Calu3 (cell line): Measurements from ENCODE around the gene SHCBP1L. TPM values are rescaled to one million over a fixed set of nuclear protein-coding genes. Genes with fewer than 3 reads are reported as not detected.
"Not testable (repeated sequence)": the region's sequence is repeated elsewhere in the genome, so short reads cannot be mapped to it uniquely, and the experiment has no call there.

Experiments used
- BruUV-seq: library from RNA; stranded (reverse); fragments of 400-500 nt; replicated peaks from 2 replicates; lab custom pipeline; 2021; lab: Mats Ljungman, UMichigan
- CTCF ChIA-PET: fragments of 300-600 bp; sonication (Branson Sonifier 250); formaldehyde crosslinking; loops from one replicate; lab custom pipeline; 2022; ENCODE audit warnings: antibody characterized with exemption; lab: Charles Lee
- DNase-seq: peaks from one replicate; pipeline ENCODE4 v3.0.0; 2022
- H3K27ac Mint-ChIP-seq: one replicate; pipeline ENCODE4 v1.8.0; 2022; ENCODE audit warnings: mixed read lengths; ENCODE audit not compliant: unreplicated experiment
- H3K27me3 Mint-ChIP-seq: one replicate; pipeline ENCODE4 v1.8.0; 2022; ENCODE audit warnings: mixed read lengths; ENCODE audit not compliant: unreplicated experiment
- H3K36me3 Mint-ChIP-seq: one replicate; pipeline ENCODE4 v1.8.0; 2022; ENCODE audit warnings: mild to moderate bottlenecking, moderate library complexity, mixed read lengths; ENCODE audit not compliant: insufficient read depth, unreplicated experiment
- H3K4me1 Mint-ChIP-seq: one replicate; pipeline ENCODE4 v1.8.0; 2022; ENCODE audit warnings: mild to moderate bottlenecking, low read depth, mixed read lengths; ENCODE audit not compliant: unreplicated experiment
- H3K4me3 Mint-ChIP-seq: one replicate; pipeline ENCODE4 v1.8.0; 2022; ENCODE audit warnings: mild to moderate bottlenecking, low read depth, moderate library complexity, mixed read lengths; ENCODE audit not compliant: unreplicated experiment
- H3K9me3 Mint-ChIP-seq: one replicate; pipeline ENCODE4 v1.8.0; 2022; ENCODE audit warnings: low read depth, mixed read lengths; ENCODE audit not compliant: unreplicated experiment
- CTCF ChIP-seq: fragments of 200-600 bp; IDR thresholded peaks from one replicate; pipeline ENCODE4 v1.8.0; 2022; ENCODE audit warnings: antibody characterized with exemption; ENCODE audit not compliant: unreplicated experiment
- intact Hi-C: fragments of 100-400 bp; cut with micrococcal nuclease; formaldehyde crosslinking; loops from one replicate; pipeline ENCODE4 v1.10.0; 2022; ENCODE audit not compliant: unreplicated experiment
- total RNA-seq: library from RNA; stranded (reverse); gene quantifications from 2 replicates; pipeline ENCODE4 v1.2.3, GENCODE V29; 2022

SHCBP1L gene
- total RNA-seq, 1 experiment from 2014 or later = not detected

DNA sequence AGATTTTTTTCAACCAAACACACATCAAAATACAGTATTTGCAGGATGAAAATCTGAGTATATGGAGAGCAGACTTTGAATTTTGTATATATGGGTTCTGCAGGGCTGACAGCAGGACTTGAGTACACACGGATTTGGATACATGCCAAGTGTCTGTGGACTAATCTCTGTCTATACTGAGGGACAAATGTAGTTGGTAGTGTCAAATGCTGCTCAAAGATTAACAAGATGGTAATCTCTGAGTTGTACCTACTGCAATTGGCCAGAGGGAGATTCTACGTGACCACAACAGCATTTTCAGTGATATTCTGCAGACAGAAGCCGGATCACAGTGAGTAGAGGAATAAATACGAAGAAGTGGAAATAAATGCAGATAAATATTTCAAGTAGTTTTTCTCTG lies 43.4 kb downstream of the SHCBP1L start:
- Mint-ChIP-seq H3K36me3 (no peaks in the 10 kb centered on the region), H3K4me1 (peaks cover 13% of the 10 kb centered on the region), H3K9me3 (no peaks in the 10 kb centered on the region), H3K27me3 (no peaks in the 10 kb centered on the region), H3K4me3 (no peak overlapping the region), H3K27ac (no peak overlapping the region)
- CTCF ChIA-PET = no interaction called here
- TF ChIP-seq CTCF = no peak
- no TSS peak for BruUV-seq
- DNase-seq = no peak
- intact Hi-C loops = no loop called here

GRCh38 chr1:182905321-182905720 lies 47.6 kb downstream of the SHCBP1L start:
- Mint-ChIP-seq H3K27me3 (no peaks in the 10 kb centered on the region), H3K36me3 (no peaks in the 10 kb centered on the region), H3K4me3 (no peak overlapping the region), H3K4me1 (peaks cover 21% of the 10 kb centered on the region), H3K27ac (no peak overlapping the region), H3K9me3 (no peaks in the 10 kb centered on the region)
- no peak for TF ChIP-seq CTCF
- BruUV-seq = no TSS peak
- intact Hi-C loops = no loop called here
- CTCF ChIA-PET = interaction anchor here (0.5 kb wide), 1 partner anchor 10 kb away, joined by 4 read pairs; no protein-coding TSS in a partner anchor
- DNase-seq = no peak

- CTCF ChIA-PET, BruUV-seq, H3K4me3 Mint-ChIP-seq, intact Hi-C loops, H3K4me1 Mint-ChIP-seq, H3K27ac Mint-ChIP-seq, H3K36me3 Mint-ChIP-seq, DNase-seq, H3K9me3 Mint-ChIP-seq, H3K27me3 Mint-ChIP-seq: not testable (repeated sequence)
Measured at GRCh38 chr1:182901946-182902345, 51.0 kb downstream of the SHCBP1L start.

GRCh38 chr1:182897696-182898095 lies 55.3 kb downstream of the SHCBP1L start:
- CTCF ChIA-PET = no interaction called here
- H3K4me1 Mint-ChIP-seq = peaks cover 18% of the 10 kb centered on the region
- peaks cover 6% of the 10 kb centered on the region for H3K9me3 Mint-ChIP-seq
- DNase-seq = no peak
- no peak overlapping the region for H3K27ac Mint-ChIP-seq
- BruUV-seq = no TSS peak
- H3K27me3 Mint-ChIP-seq = no peaks in the 10 kb centered on the region
- intact Hi-C loops = no loop called here
- no peak overlapping the region for H3K4me3 Mint-ChIP-seq
- TF ChIP-seq CTCF = no peak
- no peaks in the 10 kb centered on the region for H3K36me3 Mint-ChIP-seq

DNA sequence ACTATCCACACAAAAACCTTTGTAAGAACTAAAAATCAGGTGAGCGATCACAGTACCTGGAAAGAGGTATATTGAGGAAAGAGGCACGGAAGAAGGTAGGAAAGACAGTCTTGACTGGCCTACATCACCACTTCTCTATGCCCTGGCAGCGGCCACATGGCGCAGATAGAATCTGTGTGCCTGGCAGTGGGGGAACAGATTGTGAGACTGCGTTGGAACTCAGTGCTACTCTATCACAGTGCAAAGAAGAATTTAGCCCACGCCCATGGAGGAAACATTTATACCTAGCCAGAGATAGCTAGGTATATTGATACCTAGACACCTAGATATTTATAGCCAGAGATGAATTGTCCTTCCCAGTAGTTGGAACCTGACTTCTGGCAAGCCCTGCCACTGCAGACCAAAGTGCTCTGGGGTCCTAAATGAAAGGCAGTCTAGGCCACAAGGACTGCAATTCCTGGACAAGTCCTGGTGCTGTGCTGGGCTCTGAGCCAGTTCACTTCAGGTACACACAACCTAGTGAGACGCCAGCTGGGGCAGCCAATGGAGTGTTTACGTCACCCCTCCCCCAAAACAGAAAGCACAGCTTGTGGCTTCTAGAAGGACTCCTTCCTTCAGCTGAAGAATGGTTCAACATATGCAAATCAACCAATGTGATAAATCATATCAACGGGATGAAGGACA lies 61.9 kb downstream of the SHCBP1L start:
- Mint-ChIP-seq H3K27me3 (no peaks in the 10 kb centered on the region), H3K36me3 (peaks cover 37% of the 10 kb centered on the region), H3K4me3 (no peak overlapping the region), H3K9me3 (peaks cover 6% of the 10 kb centered on the region), H3K4me1 (peaks cover 10% of the 10 kb centered on the region), H3K27ac (no peak overlapping the region)
- intact Hi-C loops = no loop called here
- no peak for TF ChIP-seq CTCF
- DNase-seq = no peak
- CTCF ChIA-PET = no interaction called here
- BruUV-seq = no TSS peak
